Non-pigmented ciliary epithelial cell (primary cell): ENCODE measurements around the gene KDM5B.
"Not testable (repeated sequence)": the region's sequence is repeated elsewhere in the genome, so short reads cannot be mapped to it uniquely, and the experiment has no call there.

Source experiments
- DNase-seq: peaks from one replicate; pipeline ENCODE4 v3.0.0-alpha.2; 2010; ENCODE audit warnings: low read depth

Gene KDM5B

GRCh38 chr1:202807926-202808757 is at the start of gene KDM5B:
KDM5B (minus strand) TSS chr1:202808421; CDS start chr1:202808305, 116 bp downstream.
- DNase-seq, result no peak

GRCh38 chr1:202857136-202857610 is 49.0 kb upstream of the KDM5B start:
- DNase-seq, result no peak

GRCh38 chr1:202856014-202856413 is 47.8 kb upstream of the KDM5B start:
- DNase-seq, result no peak

- no peak for DNase-seq
Measured at GRCh38 chr1:202854787-202855186, 46.6 kb upstream of the KDM5B start.

- no peak for DNase-seq
Measured at GRCh38 chr1:202852163-202852904, 44.1 kb upstream of the KDM5B start.

- no peak for DNase-seq
Measured at GRCh38 chr1:202850593-202851362, 42.6 kb upstream of the KDM5B start.

- no peak for DNase-seq
Measured at GRCh38 chr1:202848191-202848542, 39.9 kb upstream of the KDM5B start.

- DNase-seq, result no peak
Measured at GRCh38 chr1:202844935-202845334, 36.7 kb upstream of the KDM5B start.

GRCh38 chr1:202844259-202844658 is 36.0 kb upstream of the KDM5B start:
- DNase-seq, result no peak

- DNase-seq, result no peak
Measured at GRCh38 chr1:202843081-202843480, 34.9 kb upstream of the KDM5B start.

- no peak for DNase-seq
Measured at GRCh38 chr1:202837746-202838262, 29.6 kb upstream of the KDM5B start.

- no peak for DNase-seq
Measured at GRCh38 chr1:202836623-202837403, 28.6 kb upstream of the KDM5B start.

GRCh38 chr1:202835548-202836072 is 27.4 kb upstream of the KDM5B start:
- no peak for DNase-seq

- no peak for DNase-seq
Measured at GRCh38 chr1:202834771-202835547, 26.7 kb upstream of the KDM5B start.

- DNase-seq, result no peak
Measured at GRCh38 chr1:202831906-202832305, 23.7 kb upstream of the KDM5B start.

GRCh38 chr1:202829223-202829622 is 21.0 kb upstream of the KDM5B start:
- DNase-seq, result not testable (repeated sequence)

GRCh38 chr1:202825748-202826147 is 17.5 kb upstream of the KDM5B start:
- no peak for DNase-seq

GRCh38 chr1:202821467-202821866 is 13.2 kb upstream of the KDM5B start:
- no peak for DNase-seq

- DNase-seq, result no peak
Measured at GRCh38 chr1:202818819-202819218, 10.6 kb upstream of the KDM5B start.

- no peak for DNase-seq
Measured at GRCh38 chr1:202815120-202815519, 6.9 kb upstream of the KDM5B start.
